ENCODE data around the gene BIRC2.

- TF ChIP-seq CTCF (conservative IDR thresholded peaks at IDR 0.05 in 1 of 2, IDR thresholded peaks at IDR 0.05 in 1 of 2; ENCODE audit: low read depth in 1 of 2, low read length in 2 of 2): no peak
- TF ChIP-seq EZH2 (IDR thresholded peaks at IDR 0.05; ENCODE audit: low read length, missing control alignments): no peak
These were observed 63.4 kb downstream of the BIRC2 start for GRCh38 chr11:102410382-102410784.
